Measurements from ENCODE around the gene FYN.

GRCh38 chr6:111759331-111759835, 113.9 kb downstream of the FYN start:
- TF ChIP-seq CTCF (IDR thresholded peaks at IDR 0.05) (no peak), KDM1A (IDR thresholded peaks at IDR 0.05; ENCODE audit: low read depth) (no peak)
